Subcutaneous abdominal adipose tissue (tissue), 5 donors: ENCODE results near the gene SSX3.

Experiments
- H3K27ac ChIP-seq: one replicate; pipeline ENCODE4 v1.7.0; 2013; ENCODE audit warnings: low read depth, mild to moderate bottlenecking, inconsistent platforms, low read length, moderate library complexity
- H3K27me3 ChIP-seq, 5 donors: one replicate each; pipeline ENCODE4 v1.7.0; 2013; ENCODE audit warnings: low read length in 5 of 5, inconsistent platforms in 1 of 5; ENCODE audit not compliant: control insufficient read depth in 5 of 5, insufficient read depth in 4 of 5
- H3K36me3 ChIP-seq, 5 donors: one replicate each; pipeline ENCODE4 v1.7.0; 2013; ENCODE audit warnings: low read length in 5 of 5; ENCODE audit not compliant: control insufficient read depth in 5 of 5, insufficient read depth in 5 of 5
- H3K4me1 ChIP-seq, 5 donors: one replicate each; pipeline ENCODE4 v1.7.0; 2013; ENCODE audit warnings: low read length in 5 of 5, mild to moderate bottlenecking in 3 of 5, moderate library complexity in 1 of 5; ENCODE audit not compliant: control insufficient read depth in 5 of 5, insufficient read depth in 5 of 5
- H3K4me3 ChIP-seq, 5 donors: one replicate each; pipeline ENCODE4 v1.7.0; 2013; ENCODE audit warnings: low read length in 5 of 5, low read depth in 1 of 5
- H3K9ac ChIP-seq, 5 donors: one replicate each; pipeline ENCODE4 v1.7.0; 2013; ENCODE audit warnings: low read length in 5 of 5, mild to moderate bottlenecking in 4 of 5, moderate library complexity in 3 of 5
- H3K9me3 ChIP-seq, 5 donors: one replicate each; pipeline ENCODE4 v1.7.0; 2013; ENCODE audit warnings: low read length in 5 of 5; ENCODE audit not compliant: control insufficient read depth in 5 of 5
- donor health status: healthy.
- donor health status: healthy.
- donor health status: healthy.
- donor health status: healthy.
- donor health status: healthy.

Gene SSX3

GRCh38 chrX:48306175-48306574 lies 50.3 kb downstream of the SSX3 start:
- H3K9ac ChIP-seq, result no peak overlapping the region
- peaks cover 0 to 4% (median 0%) of the 10 kb centered on the region in 5 donors for H3K27me3 ChIP-seq
- no peaks in the 10 kb centered on the region for H3K4me1 ChIP-seq
- no peak overlapping the region for H3K4me3 ChIP-seq
- H3K9me3 ChIP-seq, result no peaks in the 10 kb centered on the region
- H3K36me3 ChIP-seq, result no peaks in the 10 kb centered on the region
- no peak overlapping the region for H3K27ac ChIP-seq
